SK-N-SH (cell line): ENCODE results near the gene BCLAF1. TPM values are rescaled to one million over a fixed set of nuclear protein-coding genes. Genes with fewer than 3 reads are reported as not detected.

ENCODE experiments used
- CTCF ChIA-PET: fragments of 300-600, 350-600 bp; formaldehyde crosslinking; extraction: SDS; loops from one replicate; lab custom pipeline; 2021; lab: Yijun Ruan, JAX
- POLR2A ChIA-PET: fragments of 350-600 bp; sonication (Branson Sonifier 250); formaldehyde crosslinking; extraction: SDS; loops from one replicate; lab custom pipeline; 2020; ENCODE audit warnings: antibody characterized with exemption, inconsistent platforms; lab: Yijun Ruan, JAX
- DNase-seq: peaks from one replicate; pipeline ENCODE4 v3.0.0; 2012
- H2AFZ ChIP-seq: fragments of 200-600 bp; sonication (generic); 2 replicates; pipeline ENCODE4 v1.8.1; 2016; ENCODE audit warnings: antibody characterized with exemption, mild to moderate bottlenecking, low read depth
- H3F3A ChIP-seq: fragments of 200-600 bp; sonication (generic); replicated peaks from 2 replicates; pipeline ENCODE3; 2016; ENCODE audit warnings: antibody characterized with exemption, mild to moderate bottlenecking; ENCODE audit not compliant: insufficient read depth
- H3K27ac ChIP-seq, 2 experiments: fragments of 200-500 bp in 1 of 2; fragments of 200-600 bp in 1 of 2; sonication (Bioruptor generic) in 1 of 2; sonication (generic), shearing (Covaris generic) in 1 of 2; 2 replicates each; pipeline versions ENCODE4 v1.5.1 to v1.6.1; 2014 to 2016; ENCODE audit warnings: low read depth in 2 of 2, inconsistent platforms in 1 of 2, low read length in 1 of 2, mild to moderate bottlenecking in 1 of 2, mixed read lengths in 1 of 2
- H3K27me3 ChIP-seq: fragments of 200-600 bp; sonication (generic), shearing (Covaris generic); 2 replicates; pipeline ENCODE4 v1.6.1; 2016; ENCODE audit warnings: mixed run types; ENCODE audit not compliant: insufficient read depth
- H3K36me3 ChIP-seq, 2 experiments: fragments of 200-500 bp in 1 of 2; fragments of 200-600 bp in 1 of 2; sonication (Bioruptor generic) in 1 of 2; sonication (generic) in 1 of 2; replicated peaks in 1 of 2; 2 replicates each; pipeline versions ENCODE3 to v1.5.1; 2014 to 2016; ENCODE audit warnings: low read length in 1 of 2, mild to moderate bottlenecking in 1 of 2; ENCODE audit not compliant: insufficient read depth in 2 of 2, control insufficient read depth in 1 of 2
- H3K4me1 ChIP-seq, 2 experiments: fragments of 200-500 bp in 1 of 2; fragments of 200-600 bp in 1 of 2; sonication (Bioruptor generic) in 1 of 2; sonication (generic), shearing (Covaris generic) in 1 of 2; 2 replicates each; pipeline versions ENCODE4 v1.5.1 to v1.6.1; 2014 to 2016; ENCODE audit warnings: low read depth in 1 of 2, low read length in 1 of 2, mixed run types in 1 of 2; ENCODE audit not compliant: insufficient read depth in 2 of 2, control insufficient read depth in 1 of 2
- H3K4me2 ChIP-seq: fragments of 200-600 bp; sonication (generic), shearing (Covaris generic); 2 replicates; pipeline ENCODE4 v1.6.1; 2017; ENCODE audit warnings: mixed run types
- H3K4me3 ChIP-seq, 2 experiments: fragments of 200-500 bp in 1 of 2; fragments of 200-600 bp in 1 of 2; sonication (Bioruptor generic) in 1 of 2; sonication (generic), shearing (Covaris generic) in 1 of 2; 2 replicates each; pipeline versions ENCODE4 v1.5.1 to v1.8.1; 2014 to 2016; ENCODE audit warnings: low read depth in 2 of 2, inconsistent platforms in 1 of 2, low read length in 1 of 2, mild to moderate bottlenecking in 1 of 2, mixed read lengths in 1 of 2, moderate library complexity in 1 of 2
- H3K79me2 ChIP-seq: fragments of 200-600 bp; sonication (generic); 2 replicates; pipeline ENCODE4 v1.8.1; 2017; ENCODE audit warnings: mild to moderate bottlenecking; ENCODE audit not compliant: insufficient read depth
- H3K9ac ChIP-seq: fragments of 200-600 bp; sonication (generic); 2 replicates; pipeline ENCODE4 v1.6.1; 2017; ENCODE audit warnings: mixed run types
- H3K9me2 ChIP-seq: fragments of 200-600 bp; sonication (generic); 2 replicates; pipeline ENCODE4 v1.6.1; 2017; ENCODE audit warnings: mixed run types
- H3K9me3 ChIP-seq: fragments of 200-600 bp; sonication (generic); 2 replicates; pipeline ENCODE4 v1.6.1; 2017; ENCODE audit warnings: mixed run types, mild to moderate bottlenecking, moderate library complexity
- H4K20me1 ChIP-seq: fragments of 200-600 bp; sonication (generic); 2 replicates; pipeline ENCODE4 v1.6.1; 2017; ENCODE audit warnings: mild to moderate bottlenecking, mixed run types; ENCODE audit not compliant: insufficient read depth
- CHD2 ChIP-seq: fragments of 150-350 bp; IDR thresholded peaks from 2 replicates; pipeline ENCODE4 v1.6.1; 2018; ENCODE audit warnings: low read length; ENCODE audit not compliant: partially characterized antibody
- CTCF ChIP-seq: fragments of 200-600 bp; sonication (generic); IDR thresholded peaks from 2 replicates; pipeline ENCODE4 v1.6.1; 2017; ENCODE audit warnings: antibody characterized with exemption, mild to moderate bottlenecking, moderate library complexity
- EP300 ChIP-seq, 2 experiments: IDR thresholded peaks; 2 replicates each; pipeline versions ENCODE4 v1.4.0 to v1.6.1; 2012; ENCODE audit warnings: borderline replicate concordance in 1 of 2, low read depth in 1 of 2, low read length in 1 of 2
- FOSL2 ChIP-seq: IDR thresholded peaks from 2 replicates; pipeline ENCODE4 v1.4.0; 2012; ENCODE audit warnings: low read depth, mild to moderate bottlenecking, moderate library complexity, borderline replicate concordance
- FOXJ3 ChIP-seq: sonication (generic); formaldehyde crosslinking; IDR thresholded peaks from 2 replicates; pipeline ENCODE4 v1.5.1; 2020; ENCODE audit warnings: mild to moderate bottlenecking, missing genetic modification reagents
- FOXM1 ChIP-seq: IDR thresholded peaks from 2 replicates; pipeline ENCODE4 v1.4.0; 2012; ENCODE audit warnings: low read depth, mild to moderate bottlenecking
- IRF3 ChIP-seq: fragments of 150-350 bp; IDR thresholded peaks from 2 replicates; pipeline ENCODE4 v1.6.1; 2016; ENCODE audit warnings: mild to moderate bottlenecking, low read depth, low read length
- MEF2A ChIP-seq: IDR thresholded peaks from 2 replicates; pipeline ENCODE4 v1.4.0; 2012; ENCODE audit warnings: low read depth, borderline replicate concordance
- MXI1 ChIP-seq: IDR thresholded peaks from 2 replicates; pipeline ENCODE4 v1.6.1; 2012; ENCODE audit warnings: mild to moderate bottlenecking, low read depth, low read length, improper control_type of control experiment
- NFIC ChIP-seq: IDR thresholded peaks from 2 replicates; pipeline ENCODE4 v1.4.0; 2012; ENCODE audit warnings: borderline replicate concordance
- RAD21 ChIP-seq: IDR thresholded peaks from 2 replicates; pipeline ENCODE4 v1.6.1; 2012; ENCODE audit warnings: mild to moderate bottlenecking, low read length
- WGBS: methylation state at CpG from one replicate; pipeline ENCODE4 v1.1.6; 2017; ENCODE audit warnings: low lambda C conversion rate; 5-methylcytosine and 5-hydroxymethylcytosine counted together
- polyA plus RNA-seq, 3 experiments: library from polyadenylated mRNA; depleted of rRNA; stranded (reverse); fragments of >200 nt; gene quantifications; 2 replicates each; pipeline ENCODE4 v1.2.3, GENCODE V29; 2012
- TF ChIP-seq, protein P1 (sequence below): IDR thresholded peaks from 2 replicates; pipeline ENCODE4; 2012
- TF ChIP-seq, protein P2 (sequence below): IDR thresholded peaks from 2 replicates; pipeline ENCODE4 v1.4.0; 2012; ENCODE audit warnings: low read depth
- TF ChIP-seq, protein P3 (sequence below): IDR thresholded peaks from 2 replicates; pipeline ENCODE4 v1.6.1; 2012; ENCODE audit warnings: mild to moderate bottlenecking, low read depth, low read length, moderate library complexity

BCLAF1 gene
- polyA plus RNA-seq, 1 of the 3 experiments (the other 2 are of a cell fraction): 21.9 TPM

DNA sequence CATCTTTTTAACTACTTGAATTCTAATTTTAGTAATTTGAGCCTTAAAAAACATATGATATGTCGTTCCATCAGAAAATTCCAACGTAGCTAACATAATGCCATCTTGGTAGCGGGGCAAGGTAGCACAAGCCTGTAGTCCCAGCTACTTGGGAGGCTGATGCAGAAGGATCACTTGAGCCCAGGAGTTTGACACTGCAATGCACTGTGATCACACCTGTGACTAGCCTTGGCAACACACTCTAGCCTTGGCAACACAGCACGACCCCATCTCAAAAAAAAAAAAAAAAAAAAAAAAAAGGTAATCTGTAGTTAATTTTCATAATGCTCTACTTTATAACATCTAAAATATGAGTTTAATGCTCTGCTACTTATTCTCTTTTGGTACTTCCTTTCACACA lies 6.7 kb downstream of the BCLAF1 start:
- H3K9me2 ChIP-seq: no peaks in the 10 kb centered on the region
- H3K9me3 ChIP-seq: no peaks in the 10 kb centered on the region; the same call in 1 of the 2 replicates
- no peak overlapping the region for H2AFZ ChIP-seq
- 95% methylated on average over 4 of the region's 4 CpGs for WGBS
- no peak for TF ChIP-seq RAD21
- TF ChIP-seq EP300 (IDR thresholded peaks at IDR 0.05; ENCODE audit: borderline replicate concordance in 1 of 2, low read depth in 1 of 2, low read length in 1 of 2): no peak
- no peak for TF ChIP-seq FOXM1
- no peak for TF ChIP-seq FOSL2
- TF ChIP-seq, protein P1, sequence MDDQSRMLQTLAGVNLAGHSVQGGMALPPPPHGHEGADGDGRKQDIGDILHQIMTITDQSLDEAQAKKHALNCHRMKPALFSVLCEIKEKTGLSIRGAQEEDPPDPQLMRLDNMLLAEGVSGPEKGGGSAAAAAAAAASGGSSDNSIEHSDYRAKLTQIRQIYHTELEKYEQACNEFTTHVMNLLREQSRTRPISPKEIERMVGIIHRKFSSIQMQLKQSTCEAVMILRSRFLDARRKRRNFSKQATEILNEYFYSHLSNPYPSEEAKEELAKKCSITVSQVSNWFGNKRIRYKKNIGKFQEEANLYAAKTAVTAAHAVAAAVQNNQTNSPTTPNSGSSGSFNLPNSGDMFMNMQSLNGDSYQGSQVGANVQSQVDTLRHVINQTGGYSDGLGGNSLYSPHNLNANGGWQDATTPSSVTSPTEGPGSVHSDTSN: no peak
- TF ChIP-seq, protein P2, sequence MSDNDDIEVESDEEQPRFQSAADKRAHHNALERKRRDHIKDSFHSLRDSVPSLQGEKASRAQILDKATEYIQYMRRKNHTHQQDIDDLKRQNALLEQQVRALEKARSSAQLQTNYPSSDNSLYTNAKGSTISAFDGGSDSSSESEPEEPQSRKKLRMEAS: no peak
- no peak for TF ChIP-seq MEF2A
- TF ChIP-seq CHD2: no peak
- no peak for TF ChIP-seq FOXJ3 (CRISPR knock-in tag)
- TF ChIP-seq, all 33 proteins: peak for 0
- Histone ChIP-seq H3K36me3 (peaks cover 40% of the 10 kb centered on the region in 2 experiments), H3K4me2 (no peak overlapping the region), H3K27me3 (no peaks in the 10 kb centered on the region), H3F3A (peaks cover 14% of the 10 kb centered on the region), H3K9ac (no peak overlapping the region), H3K27ac (no peak overlapping the region), H3K79me2 (peaks cover 100% of the 10 kb centered on the region), H3K4me1 (peaks cover 6 to 17% of the 10 kb centered on the region in 2 experiments; a peak in 3 of 4 replicates), H3K4me3 (no peak overlapping the region), H4K20me1 (peaks cover 93% of the 10 kb centered on the region)
- POLR2A ChIA-PET: no interaction called here
- CTCF ChIA-PET: interaction anchor here (2.3 to 2.8 kb wide), 2 partner anchors 35 to 268 kb away, joined by 5 to 12 read pairs; partner anchors contain the start of gene MAP7
- DNase-seq: no peak

GRCh38 chr6:136280032-136280609 lies 9.5 kb downstream of the BCLAF1 start:
- no peak overlapping the region for H3K27ac ChIP-seq
- CTCF ChIA-PET: interaction anchor here (0.7 to 1.6 kb wide), 4 partner anchors 10 to 54 kb away, joined by 3 to 4 read pairs (median 3); partner anchors contain the start of gene BCLAF1
- no peak overlapping the region for H3K9ac ChIP-seq
- H4K20me1 ChIP-seq: peaks cover 86% of the 10 kb centered on the region
- no peaks in the 10 kb centered on the region for H3K27me3 ChIP-seq
- no peak overlapping the region for H3K4me3 ChIP-seq
- 100% methylated on average over 3 of the region's 3 CpGs for WGBS
- no peak overlapping the region for H3K4me2 ChIP-seq
- peaks cover 98% of the 10 kb centered on the region for H3K79me2 ChIP-seq
- H3K36me3 ChIP-seq: peaks cover 55 to 57% of the 10 kb centered on the region in 2 experiments
- H3K9me2 ChIP-seq: no peaks in the 10 kb centered on the region
- peaks cover 10 to 17% of the 10 kb centered on the region in 2 experiments; a peak in 3 of 4 replicates for H3K4me1 ChIP-seq
- no peaks in the 10 kb centered on the region; the same call in 1 of the 2 replicates for H3K9me3 ChIP-seq
- no peak for DNase-seq
- peaks cover 27% of the 10 kb centered on the region for H3F3A ChIP-seq
- POLR2A ChIA-PET: interaction anchor here (1.3 kb wide), 1 partner anchor 10 kb away, joined by 4 read pairs; the partner anchor contains the start of gene BCLAF1
- H2AFZ ChIP-seq: no peak overlapping the region
- TF ChIP-seq MXI1 (no peak), IRF3 (no peak), CTCF (no peak), MEF2A (no peak), EP300 (IDR thresholded peaks at IDR 0.05; ENCODE audit: borderline replicate concordance in 1 of 2, low read depth in 1 of 2, low read length in 1 of 2) (no peak), NFIC (no peak)
- TF ChIP-seq, protein P1: no peak
- TF ChIP-seq, protein P3, sequence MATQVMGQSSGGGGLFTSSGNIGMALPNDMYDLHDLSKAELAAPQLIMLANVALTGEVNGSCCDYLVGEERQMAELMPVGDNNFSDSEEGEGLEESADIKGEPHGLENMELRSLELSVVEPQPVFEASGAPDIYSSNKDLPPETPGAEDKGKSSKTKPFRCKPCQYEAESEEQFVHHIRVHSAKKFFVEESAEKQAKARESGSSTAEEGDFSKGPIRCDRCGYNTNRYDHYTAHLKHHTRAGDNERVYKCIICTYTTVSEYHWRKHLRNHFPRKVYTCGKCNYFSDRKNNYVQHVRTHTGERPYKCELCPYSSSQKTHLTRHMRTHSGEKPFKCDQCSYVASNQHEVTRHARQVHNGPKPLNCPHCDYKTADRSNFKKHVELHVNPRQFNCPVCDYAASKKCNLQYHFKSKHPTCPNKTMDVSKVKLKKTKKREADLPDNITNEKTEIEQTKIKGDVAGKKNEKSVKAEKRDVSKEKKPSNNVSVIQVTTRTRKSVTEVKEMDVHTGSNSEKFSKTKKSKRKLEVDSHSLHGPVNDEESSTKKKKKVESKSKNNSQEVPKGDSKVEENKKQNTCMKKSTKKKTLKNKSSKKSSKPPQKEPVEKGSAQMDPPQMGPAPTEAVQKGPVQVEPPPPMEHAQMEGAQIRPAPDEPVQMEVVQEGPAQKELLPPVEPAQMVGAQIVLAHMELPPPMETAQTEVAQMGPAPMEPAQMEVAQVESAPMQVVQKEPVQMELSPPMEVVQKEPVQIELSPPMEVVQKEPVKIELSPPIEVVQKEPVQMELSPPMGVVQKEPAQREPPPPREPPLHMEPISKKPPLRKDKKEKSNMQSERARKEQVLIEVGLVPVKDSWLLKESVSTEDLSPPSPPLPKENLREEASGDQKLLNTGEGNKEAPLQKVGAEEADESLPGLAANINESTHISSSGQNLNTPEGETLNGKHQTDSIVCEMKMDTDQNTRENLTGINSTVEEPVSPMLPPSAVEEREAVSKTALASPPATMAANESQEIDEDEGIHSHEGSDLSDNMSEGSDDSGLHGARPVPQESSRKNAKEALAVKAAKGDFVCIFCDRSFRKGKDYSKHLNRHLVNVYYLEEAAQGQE: no peak
